K562 (cell line): ENCODE results near the gene PDE11A. TPM values are rescaled to one million over a fixed set of nuclear protein-coding genes. Genes with fewer than 3 reads are reported as not detected.

ENCODE experiments used
- AFF1 ChIP-seq, 2 experiments: fragments of 450-650 bp; IDR thresholded peaks; 2 replicates each; pipeline ENCODE4 v1.6.1; 2018; ENCODE audit warnings: mild to moderate bottlenecking in 2 of 2, low read depth in 1 of 2; ENCODE audit not compliant: partially characterized antibody in 2 of 2
- E2F1 ChIP-seq: sonication (generic); formaldehyde crosslinking; IDR thresholded peaks from 2 replicates; pipeline ENCODE4 v1.8.1; 2023; ENCODE audit warnings: mild to moderate bottlenecking, missing genetic modification reagents, moderate library complexity
- FOXP1 ChIP-seq: sonication (generic); formaldehyde crosslinking; IDR thresholded peaks from 2 replicates; pipeline ENCODE4 v1.8.0; 2022; ENCODE audit warnings: mild to moderate bottlenecking, missing genetic modification reagents
- KAT8 ChIP-seq: fragments of 450-650 bp; IDR thresholded peaks from 2 replicates; pipeline ENCODE4 v1.6.1; 2016; ENCODE audit warnings: low read depth, mild to moderate bottlenecking
- OTX1 ChIP-seq: fragments of 450-650 bp; formaldehyde crosslinking; IDR thresholded peaks from 2 replicates; pipeline ENCODE4 v1.4.0; 2022; ENCODE audit warnings: mild to moderate bottlenecking
- PRPF4 ChIP-seq: fragments of 200-400 bp; formaldehyde crosslinking; IDR thresholded peaks from one replicate; pipeline ENCODE4 v1.6.1; 2017; ENCODE audit warnings: low read length, low read depth, mild to moderate bottlenecking; ENCODE audit not compliant: insufficient read depth, poor library complexity, severe bottlenecking
- RBM22 ChIP-seq: fragments of 200-400 bp; formaldehyde crosslinking; IDR thresholded peaks from 2 replicates; pipeline ENCODE4 v1.6.1; 2018; ENCODE audit warnings: low read length, low read depth; ENCODE audit not compliant: poor library complexity, severe bottlenecking
- SRSF1 ChIP-seq: fragments of 200-400 bp; formaldehyde crosslinking; IDR thresholded peaks from 2 replicates; pipeline ENCODE4 v1.6.1; 2017; ENCODE audit warnings: mild to moderate bottlenecking, low read depth, low read length, moderate library complexity
- TCF7L2 ChIP-seq: fragments of 150-350 bp; IDR thresholded peaks from 2 replicates; pipeline ENCODE4 v1.6.1; 2016; ENCODE audit warnings: low read depth, mild to moderate bottlenecking, low read length, moderate library complexity
- TCFL5 ChIP-seq: fragments of 250-450 bp; sonication (Bioruptor Pico); conservative IDR thresholded peaks from 2 replicates; pipeline ENCODE4 v1.6.1; 2021; ENCODE audit warnings: mild to moderate bottlenecking, moderate library complexity, matching md5 sums
- TEAD1 ChIP-seq, 2 experiments: fragments of 450-650 bp in 1 of 2; sonication (generic) in 1 of 2; formaldehyde crosslinking; IDR thresholded peaks; 2 replicates each; pipeline versions ENCODE4 v1.4.0 to v1.8.0; 2020 to 2022; ENCODE audit warnings: mild to moderate bottlenecking in 2 of 2, missing genetic modification reagents in 1 of 2
- U2AF1 ChIP-seq: fragments of 200-400 bp; formaldehyde crosslinking; optimal IDR thresholded peaks from 2 replicates; pipeline ENCODE3; 2017; ENCODE audit warnings: mild to moderate bottlenecking, low read depth, low read length, moderate library complexity
- ZEB2 ChIP-seq: fragments of 450-650 bp; IDR thresholded peaks from 2 replicates; pipeline ENCODE4 v1.6.1; 2016
- ZNF280B ChIP-seq: fragments of 250-450 bp; sonication (Bioruptor Pico); IDR thresholded peaks from 2 replicates; pipeline ENCODE4 v1.5.1; 2021; ENCODE audit warnings: mild to moderate bottlenecking
- polyA plus RNA-seq, 8 experiments: library from polyadenylated mRNA; depleted of rRNA in 4 of 8; stranded (reverse) in 5 of 8; unstranded in 3 of 8; fragments of >200 nt; fragmentation: Nextera tagmentation in 2 of 8; fragmentation: Illumina TruSeq in 1 of 8; extraction: Ambion mirVana in 2 of 8; extraction: Trizol in 1 of 8; gene quantifications; 2 replicates each; pipeline versions ENCODE4 v1.2.1 to v1.2.3, GENCODE V29; 2011 to 2014; ENCODE audit warnings: inconsistent platforms in 1 of 8, missing spikeins in 1 of 8
- total RNA-seq, 7 experiments: library from RNA; depleted of rRNA in 6 of 7; stranded (reverse); fragments of >200 nt in 6 of 7; fragmentation: Illumina TruSeq in 2 of 7; extraction: Trizol in 2 of 7; gene quantifications; 2 replicates each; pipeline versions ENCODE4 v1.2.1 to v1.2.3, GENCODE V29; 2011 to 2021; ENCODE audit warnings: low replicate concordance in 1 of 7
- TF ChIP-seq, protein P1 (sequence below): sonication (generic); formaldehyde crosslinking; IDR thresholded peaks from 2 replicates; pipeline ENCODE4 v1.5.0; 2020; ENCODE audit warnings: missing genetic modification reagents
- TF ChIP-seq, protein P2 (sequence below): fragments of 250-450 bp; sonication (Bioruptor Pico); IDR thresholded peaks from 2 replicates; pipeline ENCODE4 v1.8.0; 2022; ENCODE audit warnings: inconsistent platforms, mild to moderate bottlenecking, moderate library complexity, borderline replicate concordance

PDE11A gene
- total and polyA plus RNA-seq, 9 of the 15 experiments (the other 6 are each of a cell fraction or from before 2014, with no cell fraction given), result 3.2 to 22.1 (median 5.7) TPM

GRCh38 chr2:177693658-177694339, 378.8 kb downstream of the PDE11A start (continued):
- TF ChIP-seq, protein P1, sequence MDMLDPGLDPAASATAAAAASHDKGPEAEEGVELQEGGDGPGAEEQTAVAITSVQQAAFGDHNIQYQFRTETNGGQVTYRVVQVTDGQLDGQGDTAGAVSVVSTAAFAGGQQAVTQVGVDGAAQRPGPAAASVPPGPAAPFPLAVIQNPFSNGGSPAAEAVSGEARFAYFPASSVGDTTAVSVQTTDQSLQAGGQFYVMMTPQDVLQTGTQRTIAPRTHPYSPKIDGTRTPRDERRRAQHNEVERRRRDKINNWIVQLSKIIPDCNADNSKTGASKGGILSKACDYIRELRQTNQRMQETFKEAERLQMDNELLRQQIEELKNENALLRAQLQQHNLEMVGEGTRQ (CRISPR knock-in tag), result no peak
- no peak for TF ChIP-seq FOXP1
- TF ChIP-seq TCFL5, result no peak
- TF ChIP-seq RBM22, result no peak
- no peak for TF ChIP-seq ZNF280B
- peak; percentile 74 for TF ChIP-seq E2F1
- no peak for TF ChIP-seq SRSF1
- no peak for TF ChIP-seq OTX1 (CRISPR knock-in tag)
- no peak for TF ChIP-seq U2AF1
- no peak for TF ChIP-seq TCF7L2
- TF ChIP-seq, protein P2, sequence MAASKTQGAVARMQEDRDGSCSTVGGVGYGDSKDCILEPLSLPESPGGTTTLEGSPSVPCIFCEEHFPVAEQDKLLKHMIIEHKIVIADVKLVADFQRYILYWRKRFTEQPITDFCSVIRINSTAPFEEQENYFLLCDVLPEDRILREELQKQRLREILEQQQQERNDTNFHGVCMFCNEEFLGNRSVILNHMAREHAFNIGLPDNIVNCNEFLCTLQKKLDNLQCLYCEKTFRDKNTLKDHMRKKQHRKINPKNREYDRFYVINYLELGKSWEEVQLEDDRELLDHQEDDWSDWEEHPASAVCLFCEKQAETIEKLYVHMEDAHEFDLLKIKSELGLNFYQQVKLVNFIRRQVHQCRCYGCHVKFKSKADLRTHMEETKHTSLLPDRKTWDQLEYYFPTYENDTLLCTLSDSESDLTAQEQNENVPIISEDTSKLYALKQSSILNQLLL (CRISPR knock-in tag), result no peak
- no peak for TF ChIP-seq KAT8
- no peak for TF ChIP-seq PRPF4
- TF ChIP-seq ZEB2, result 0 out of 2 replicates have a peak, but pooled peaks have one; percentile 47
- TF ChIP-seq TEAD1 (CRISPR knock-in tag; IDR thresholded peaks at IDR 0.05), result peak; percentile 65 to 92; a peak in 3 of 4 replicates
- TF ChIP-seq AFF1 (IDR thresholded peaks at IDR 0.05; ENCODE audit: low read depth in 1 of 2, partially characterized antibody in 2 of 2), result peak; percentile 31 to 78
